Melanocyte of skin (primary cell): Measurements from ENCODE around the gene PROX2. TPM values are rescaled to one million over a fixed set of nuclear protein-coding genes. Genes with fewer than 3 reads are reported as not detected.

Experiments
- total RNA-seq, 2 donors: library from RNA; depleted of rRNA; stranded (reverse); fragments of >200 nt; gene quantifications; 2 replicates each; pipeline ENCODE4 v1.2.3, GENCODE V29; 2012

Gene PROX2
- total RNA-seq, result not detected

DNA sequence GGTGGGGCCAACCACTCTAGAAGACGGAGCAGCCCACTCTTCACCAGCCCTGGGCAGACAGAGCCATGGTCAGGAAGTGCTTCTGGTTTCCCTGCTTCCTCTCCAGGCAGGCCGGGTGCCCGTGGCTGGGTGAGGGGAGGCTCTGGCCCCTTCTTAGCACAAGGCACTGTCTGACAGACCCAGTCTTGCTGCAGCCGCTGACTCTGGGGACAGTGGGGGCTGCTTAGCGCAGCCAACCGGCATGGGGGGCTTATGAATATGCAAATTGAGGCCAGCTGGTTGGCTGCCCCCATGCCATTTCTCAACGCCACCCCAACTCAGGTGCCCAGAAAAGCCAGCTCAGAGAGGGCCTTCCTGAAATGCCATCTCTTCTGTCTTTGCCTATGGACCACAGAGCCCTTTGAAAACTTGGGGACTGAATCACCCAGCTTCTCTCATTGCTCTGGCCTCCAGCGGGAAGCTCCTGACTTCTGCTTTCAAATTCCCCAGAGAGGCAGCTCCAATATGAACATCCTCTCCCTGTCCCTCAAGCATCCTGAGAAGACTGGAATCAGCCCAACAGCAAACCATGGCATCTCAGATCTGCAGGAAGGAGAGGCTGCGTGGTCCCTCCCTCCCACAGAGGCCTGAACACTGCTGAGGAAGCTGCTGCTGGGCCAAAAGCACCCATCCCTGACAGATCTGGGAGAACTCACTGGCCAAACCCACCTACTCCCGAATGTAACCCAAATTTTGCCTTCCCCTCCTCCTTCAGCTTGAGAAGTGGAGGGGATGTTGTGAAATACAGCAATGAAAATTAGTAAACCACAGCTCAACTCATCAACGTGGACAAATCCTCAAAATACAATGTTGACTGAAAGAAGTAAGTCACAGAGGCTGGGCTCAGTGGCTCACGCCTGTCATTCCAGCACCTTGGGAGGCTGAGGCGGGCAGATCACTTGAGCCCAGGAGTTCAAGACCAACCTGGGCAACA is at the start of gene PROX2:
TSS of gene PROX2 (minus strand) at position 205 of the 973 bp plus-strand sequence. CDS start 12,311 bp downstream, outside the sequence.

GRCh38 chr14:74922752-74923401 is 46.9 kb upstream of the PROX2 start, which contains the start of gene RPS6KL1:
RPS6KL1 (minus strand) TSS chr14:74923260; CDS start chr14:74921541, 1,719 bp downstream.

DNA sequence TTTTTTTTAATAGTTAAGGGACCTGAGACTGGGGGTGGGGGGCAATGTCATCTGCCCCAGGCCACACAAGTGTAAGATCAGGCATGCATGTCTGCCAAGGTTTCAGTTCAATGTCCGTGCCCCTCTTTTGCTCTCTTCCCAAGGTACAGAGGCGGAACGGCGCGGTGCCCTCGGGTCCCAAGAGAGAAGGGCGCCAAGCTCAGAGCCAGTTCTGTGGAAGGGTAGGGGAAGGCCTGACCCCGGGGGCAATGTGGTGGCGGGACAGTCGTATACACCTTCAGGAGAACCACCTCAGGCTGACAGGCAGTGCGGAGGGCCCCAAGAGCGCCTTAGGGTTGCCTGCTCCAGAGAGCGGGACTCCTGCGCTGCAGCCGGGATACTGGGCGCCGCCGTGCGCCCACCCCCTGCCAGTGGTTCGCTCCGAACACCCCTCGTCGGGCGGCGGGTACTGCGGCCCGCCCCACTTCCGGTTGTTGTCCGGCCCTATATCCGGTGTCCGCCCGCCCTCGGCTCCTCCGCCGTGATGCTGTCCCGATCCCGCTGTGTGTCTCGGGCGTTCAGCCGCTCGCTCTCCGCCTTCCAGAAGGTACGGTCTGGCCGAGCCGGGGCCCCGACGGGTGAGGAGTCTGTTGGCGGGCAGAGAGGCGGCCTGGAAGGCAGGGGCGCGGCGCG is 5.6 kb upstream of the PROX2 start, which contains the start of gene DLST:
TSS of gene DLST (plus strand) at position 486 of the 672 bp plus-strand sequence. CDS start at position 524, 38 bp downstream.

Other genes starting within 250 kb of the PROX2 start
- gene AREL1, start 163.1 kb downstream of the PROX2 start, total RNA-seq, result 10 to 100 TPM; 42.0 to 52.9 TPM
- 10 to 100 TPM; 24.8 to 27.0 TPM for gene FCF1, start 163.0 kb downstream of the PROX2 start, total RNA-seq
- 10 to 100 TPM; 18.9 to 23.0 TPM for gene YLPM1, start 112.8 kb downstream of the PROX2 start, total RNA-seq
- 10 to 100 TPM; 53.3 to 69.3 TPM for gene DLST, start 5.8 kb upstream of the PROX2 start, total RNA-seq
- 1 to 10 TPM; 6.9 to 7.7 TPM for gene RPS6KL1, start 47.1 kb upstream of the PROX2 start, total RNA-seq
- 1 to 10 TPM; 5.2 to 9.3 TPM for gene PGF, start 79.5 kb upstream of the PROX2 start, total RNA-seq
- gene EIF2B2, start 126.8 kb upstream of the PROX2 start, total RNA-seq, result 10 to 100 TPM; 33.7 to 90.2 TPM
- 10 to 100 TPM; 15.1 to 15.3 TPM for gene MLH3, start 175.3 kb upstream of the PROX2 start, total RNA-seq
- gene ACYP1, start 187.9 kb upstream of the PROX2 start, total RNA-seq, result 10 to 100 TPM; 12.4 to 17.3 TPM
- gene ZC2HC1C, start 193.5 kb upstream of the PROX2 start, total RNA-seq, result 1 to 10 TPM; 1.4 to 2.7 TPM